GM18502 (cell line): Measurements from ENCODE around the gene NPAS4.
"Not testable (repeated sequence)": the region's sequence is repeated elsewhere in the genome, so short reads cannot be mapped to it uniquely, and the experiment has no call there.

ENCODE experiments used
- ATAC-seq: cut with Tn5 transposase; IDR thresholded peaks from one replicate; pipeline ENCODE4 v1.9.1; 2021; ENCODE audit warnings: mild to moderate bottlenecking; ENCODE audit not compliant: unreplicated experiment, poor library complexity

The NPAS4 gene

GRCh38 chr11:66420671-66421476 is at the start of gene NPAS4:
NPAS4 (plus strand) TSS chr11:66421035; CDS start chr11:66421180, 145 bp downstream.
- no peak for ATAC-seq

GRCh38 chr11:66371627-66372415 is 49.0 kb upstream of the NPAS4 start, which contains the start of gene SLC29A2:
SLC29A2 (minus strand) TSS chr11:66371760; CDS start chr11:66371591, 169 bp downstream.
- ATAC-seq, result peak; percentile 73

- ATAC-seq, result no peak
Observed at GRCh38 chr11:66373265-66373664, 47.6 kb upstream of the NPAS4 start.

- not testable (repeated sequence) for ATAC-seq
Observed at GRCh38 chr11:66373690-66374287, 47.0 kb upstream of the NPAS4 start.

- not testable (repeated sequence) for ATAC-seq
Observed at GRCh38 chr11:66380264-66380663, 40.6 kb upstream of the NPAS4 start.

- not testable (repeated sequence) for ATAC-seq
Observed at GRCh38 chr11:66384316-66384715, 36.5 kb upstream of the NPAS4 start.

GRCh38 chr11:66386171-66387069 is 34.4 kb upstream of the NPAS4 start:
- no peak for ATAC-seq

- ATAC-seq, result no peak
Observed at GRCh38 chr11:66388780-66389386, 32.0 kb upstream of the NPAS4 start.

GRCh38 chr11:66391322-66391721 is 29.5 kb upstream of the NPAS4 start:
- ATAC-seq, result no peak

GRCh38 chr11:66393954-66394353 is 26.9 kb upstream of the NPAS4 start:
- no peak for ATAC-seq

GRCh38 chr11:66407651-66408050 is 13.2 kb upstream of the NPAS4 start:
- no peak for ATAC-seq

- peak; percentile 73 for ATAC-seq
Observed at GRCh38 chr11:66408488-66409214, 12.2 kb upstream of the NPAS4 start.

GRCh38 chr11:66409226-66409625 is 11.6 kb upstream of the NPAS4 start:
- ATAC-seq, result no peak

- ATAC-seq, result no peak
Observed at GRCh38 chr11:66410191-66410590, 10.6 kb upstream of the NPAS4 start.

- ATAC-seq, result no peak
Observed at GRCh38 chr11:66411323-66411722, 9.5 kb upstream of the NPAS4 start.

- no peak for ATAC-seq
Observed at GRCh38 chr11:66412110-66412509, 8.7 kb upstream of the NPAS4 start.

- no peak for ATAC-seq
Observed at GRCh38 chr11:66413167-66413566, 7.7 kb upstream of the NPAS4 start.

GRCh38 chr11:66414120-66414934 is 6.5 kb upstream of the NPAS4 start:
- no peak for ATAC-seq
